Measurements from ENCODE around the gene MIB1.

GRCh38 chr18:21914739-21915319 is 174.2 kb downstream of the MIB1 start:
- TF ChIP-seq GATA2 (IDR thresholded peaks at IDR 0.05; ENCODE audit: low read depth, low read length) = no peak
- TF ChIP-seq GATA3 (IDR thresholded peaks at IDR 0.05; ENCODE audit: low read depth, low read length) = no peak

Data from SH-SY5Y (cell line).